ENCODE data around the gene AOPEP. TPM values are rescaled to one million over a fixed set of nuclear protein-coding genes. Genes with fewer than 3 reads are reported as not detected.

The AOPEP gene
- polyA plus RNA-seq, 1 experiment = 40.0 TPM

DNA sequence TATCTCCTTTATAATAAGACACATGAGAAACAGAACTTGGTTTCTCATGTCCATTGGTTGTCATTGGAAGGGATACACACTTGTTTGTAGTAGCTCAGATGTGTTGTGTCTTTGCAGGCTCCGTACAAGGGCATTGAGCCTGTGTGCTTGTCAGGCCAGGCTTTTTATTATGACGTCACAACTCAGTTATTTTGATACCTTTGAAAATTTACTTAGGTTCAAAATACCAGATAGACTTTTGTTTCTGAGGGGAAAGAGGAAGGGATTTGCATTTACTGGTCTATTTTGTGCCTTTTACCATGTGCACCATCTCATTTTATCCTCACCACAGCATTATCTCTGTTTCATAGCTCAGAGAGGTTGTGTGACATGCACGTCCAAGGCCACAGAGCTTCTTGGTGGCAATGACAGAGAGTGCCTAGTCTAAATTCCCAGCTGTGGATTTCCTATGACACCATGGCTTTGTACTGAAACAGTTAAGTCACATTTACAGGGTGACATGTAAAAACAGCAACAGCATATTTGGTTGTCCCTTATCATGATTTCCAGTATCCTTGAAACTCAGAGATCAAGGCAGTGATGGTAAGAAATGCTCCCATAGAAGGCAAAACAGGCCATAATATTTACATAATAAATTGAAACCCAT is 268.7 kb downstream of the AOPEP start:
- DNase-seq (ENCODE audit: low read depth, low spot score) = no peak
- ChIA-PET POLR2A (interaction anchor here (0.7 to 0.9 kb wide), 2 partner anchors 85 to 217 kb away, joined by 3 read pairs; no protein-coding TSS in a partner anchor), CTCF (interaction anchor here (0.5 to 2.8 kb wide), 5 partner anchors 8 to 314 kb away, joined by 3 to 10 read pairs (median 6); no protein-coding TSS in a partner anchor)
- no peak overlapping the region for H3K4me3 ChIP-seq (ENCODE audit: low read depth, low read length)
- TF ChIP-seq, protein P1, sequence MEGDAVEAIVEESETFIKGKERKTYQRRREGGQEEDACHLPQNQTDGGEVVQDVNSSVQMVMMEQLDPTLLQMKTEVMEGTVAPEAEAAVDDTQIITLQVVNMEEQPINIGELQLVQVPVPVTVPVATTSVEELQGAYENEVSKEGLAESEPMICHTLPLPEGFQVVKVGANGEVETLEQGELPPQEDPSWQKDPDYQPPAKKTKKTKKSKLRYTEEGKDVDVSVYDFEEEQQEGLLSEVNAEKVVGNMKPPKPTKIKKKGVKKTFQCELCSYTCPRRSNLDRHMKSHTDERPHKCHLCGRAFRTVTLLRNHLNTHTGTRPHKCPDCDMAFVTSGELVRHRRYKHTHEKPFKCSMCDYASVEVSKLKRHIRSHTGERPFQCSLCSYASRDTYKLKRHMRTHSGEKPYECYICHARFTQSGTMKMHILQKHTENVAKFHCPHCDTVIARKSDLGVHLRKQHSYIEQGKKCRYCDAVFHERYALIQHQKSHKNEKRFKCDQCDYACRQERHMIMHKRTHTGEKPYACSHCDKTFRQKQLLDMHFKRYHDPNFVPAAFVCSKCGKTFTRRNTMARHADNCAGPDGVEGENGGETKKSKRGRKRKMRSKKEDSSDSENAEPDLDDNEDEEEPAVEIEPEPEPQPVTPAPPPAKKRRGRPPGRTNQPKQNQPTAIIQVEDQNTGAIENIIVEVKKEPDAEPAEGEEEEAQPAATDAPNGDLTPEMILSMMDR (IDR thresholded peaks at IDR 0.05; ENCODE audit: low read depth, low read length) = no peak
- H3K27me3 ChIP-seq (ENCODE audit: control insufficient read depth, insufficient read depth, low read length) = no peaks in the 10 kb centered on the region
- no peak overlapping the region for H3K27ac ChIP-seq (ENCODE audit: low read depth, low read length)
- no peaks in the 10 kb centered on the region for H3K9me3 ChIP-seq (ENCODE audit: control insufficient read depth, insufficient read depth, low read length)

DNA sequence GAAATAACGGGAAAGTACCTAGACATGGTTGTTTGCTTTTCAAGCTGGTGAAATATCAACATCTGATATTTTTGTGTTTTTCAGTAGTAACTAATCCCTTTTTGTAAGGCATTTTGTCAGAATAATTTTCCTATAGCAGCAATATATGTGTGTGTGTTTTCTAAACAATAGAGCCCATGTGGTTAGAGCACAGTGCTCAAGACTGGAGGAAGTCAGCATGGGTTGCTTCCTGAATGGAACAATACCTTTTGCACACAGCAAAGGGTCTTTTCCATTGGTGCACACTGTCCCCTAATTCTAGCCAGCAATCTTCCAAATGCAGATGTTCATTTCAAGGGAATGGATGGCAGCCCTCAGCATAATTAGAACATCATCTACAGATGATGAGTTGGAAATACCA is 270.1 kb downstream of the AOPEP start:
- Histone ChIP-seq H3K9me3 (ENCODE audit: control insufficient read depth, insufficient read depth, low read length) (no peaks in the 10 kb centered on the region), H3K27me3 (ENCODE audit: control insufficient read depth, insufficient read depth, low read length) (no peaks in the 10 kb centered on the region), H3K4me3 (ENCODE audit: low read depth, low read length) (no peak overlapping the region), H3K27ac (ENCODE audit: low read depth, low read length) (peak overlapping the region; percentile 76)
- DNase-seq (ENCODE audit: low read depth, low spot score) = no peak
- TF ChIP-seq, protein P1 (IDR thresholded peaks at IDR 0.05; ENCODE audit: low read depth, low read length) = no peak
- ChIA-PET CTCF (interaction anchor here (2.8 kb wide), 1 partner anchor 315 kb away, joined by 10 read pairs; no protein-coding TSS in a partner anchor), POLR2A (no interaction called here)

DNA sequence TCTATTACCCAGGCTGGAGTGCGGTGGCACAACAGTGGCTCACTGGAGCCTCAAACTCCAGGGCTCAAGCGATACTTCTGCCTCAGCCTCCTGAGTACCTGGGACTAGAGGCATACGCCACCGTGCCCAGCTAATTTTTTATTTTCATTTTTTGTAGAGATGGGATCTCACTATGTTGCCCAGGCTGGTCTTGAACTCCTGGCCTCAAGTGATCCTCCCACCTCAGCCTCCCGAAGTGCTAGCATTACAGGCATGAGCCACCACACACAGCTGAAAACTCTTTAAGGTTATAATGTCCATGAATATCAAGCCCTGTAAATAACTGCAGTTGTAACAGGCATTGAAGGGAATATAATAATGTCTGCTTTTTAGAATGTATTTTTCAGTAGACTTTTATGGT is 271.2 kb downstream of the AOPEP start:
- Histone ChIP-seq H3K27ac (ENCODE audit: low read depth, low read length) (no peak overlapping the region), H3K4me3 (ENCODE audit: low read depth, low read length) (no peak overlapping the region), H3K9me3 (ENCODE audit: control insufficient read depth, insufficient read depth, low read length) (no peaks in the 10 kb centered on the region), H3K27me3 (ENCODE audit: control insufficient read depth, insufficient read depth, low read length) (no peaks in the 10 kb centered on the region)
- POLR2A ChIA-PET = no interaction called here
- TF ChIP-seq, protein P1 (IDR thresholded peaks at IDR 0.05; ENCODE audit: low read depth, low read length) = no peak
- DNase-seq (ENCODE audit: low read depth, low spot score) = no peak
- CTCF ChIA-PET = no interaction called here

DNA sequence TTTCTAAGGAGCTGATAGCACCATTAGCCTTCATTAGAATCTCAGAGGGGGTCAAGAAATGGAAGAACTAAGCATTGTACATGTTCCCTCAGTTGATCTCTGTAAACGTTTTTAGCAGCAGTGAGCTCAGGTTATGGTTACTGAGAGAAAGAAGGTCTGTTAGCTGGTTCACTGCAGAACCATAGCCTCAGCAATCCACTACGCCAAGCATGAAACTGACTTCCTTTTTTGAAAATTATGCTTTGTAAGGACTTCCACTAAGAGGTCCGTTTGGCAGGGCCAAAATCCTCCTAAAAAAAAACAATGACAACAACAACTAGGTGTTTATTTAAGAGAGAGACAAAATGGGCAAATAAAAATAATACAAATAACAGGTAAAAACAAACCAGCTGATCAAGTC is 273.3 kb downstream of the AOPEP start:
- TF ChIP-seq, protein P1 (IDR thresholded peaks at IDR 0.05; ENCODE audit: low read depth, low read length) = no peak
- ChIA-PET CTCF (interaction anchor here (1.5 kb wide), 1 partner anchor 318 kb away, joined by 4 read pairs; no protein-coding TSS in a partner anchor), POLR2A (no interaction called here)
- Histone ChIP-seq H3K9me3 (ENCODE audit: control insufficient read depth, insufficient read depth, low read length) (peaks cover 2% of the 10 kb centered on the region; the same call in 1 of the 2 replicates), H3K27me3 (ENCODE audit: control insufficient read depth, insufficient read depth, low read length) (no peaks in the 10 kb centered on the region), H3K4me3 (ENCODE audit: low read depth, low read length) (no peak overlapping the region), H3K27ac (ENCODE audit: low read depth, low read length) (no peak overlapping the region)
- no peak for DNase-seq (ENCODE audit: low read depth, low spot score)

DNA sequence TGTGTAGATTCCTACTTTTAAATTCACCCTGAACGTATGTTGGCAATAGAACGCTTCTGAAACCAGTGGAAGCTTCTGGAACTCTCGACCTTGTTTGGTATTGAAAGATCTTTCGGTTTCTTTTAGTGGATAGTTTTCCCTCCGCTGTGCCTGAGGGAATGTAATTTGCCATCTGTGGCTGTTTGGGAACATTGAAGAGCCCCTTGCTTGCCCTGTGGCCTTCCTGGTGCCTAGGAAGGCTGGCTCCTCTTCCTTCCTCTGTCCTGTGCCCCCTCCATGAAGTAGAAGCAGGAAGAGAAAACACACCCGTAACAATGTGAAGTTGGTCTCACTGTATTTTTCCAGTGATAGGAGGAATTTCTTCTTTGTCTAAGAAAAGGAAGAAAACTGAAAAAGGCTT is 274.3 kb downstream of the AOPEP start:
- no peak overlapping the region for H3K27ac ChIP-seq (ENCODE audit: low read depth, low read length)
- no peak overlapping the region for H3K4me3 ChIP-seq (ENCODE audit: low read depth, low read length)
- POLR2A ChIA-PET = no interaction called here

More for the DNA sequence above, 274.3 kb downstream of the AOPEP start:
- TF ChIP-seq, protein P1 (IDR thresholded peaks at IDR 0.05; ENCODE audit: low read depth, low read length) = no peak
- Histone ChIP-seq H3K27me3 (ENCODE audit: control insufficient read depth, insufficient read depth, low read length) (no peaks in the 10 kb centered on the region), H3K9me3 (ENCODE audit: control insufficient read depth, insufficient read depth, low read length) (peaks cover 2% of the 10 kb centered on the region; the same call in 1 of the 2 replicates)
- DNase-seq (ENCODE audit: low read depth, low spot score) = no peak
- CTCF ChIA-PET = no interaction called here
